Stimulated activated CD4-positive, alpha-beta T cell treated with anti-CD3 and anti-CD28 coated beads, Interleukin-1b, Interleukin-23, amount 100 ng/mL, for 48 hours (primary cell): ENCODE results near the gene CSTPP1.
"Not testable (repeated sequence)": the region's sequence is repeated elsewhere in the genome, so short reads cannot be mapped to it uniquely, and the experiment has no call there.

Experiments used
- DNase-seq: peaks from one replicate; pipeline ENCODE4 v3.0.0-alpha.2; 2020

CSTPP1 gene

DNA sequence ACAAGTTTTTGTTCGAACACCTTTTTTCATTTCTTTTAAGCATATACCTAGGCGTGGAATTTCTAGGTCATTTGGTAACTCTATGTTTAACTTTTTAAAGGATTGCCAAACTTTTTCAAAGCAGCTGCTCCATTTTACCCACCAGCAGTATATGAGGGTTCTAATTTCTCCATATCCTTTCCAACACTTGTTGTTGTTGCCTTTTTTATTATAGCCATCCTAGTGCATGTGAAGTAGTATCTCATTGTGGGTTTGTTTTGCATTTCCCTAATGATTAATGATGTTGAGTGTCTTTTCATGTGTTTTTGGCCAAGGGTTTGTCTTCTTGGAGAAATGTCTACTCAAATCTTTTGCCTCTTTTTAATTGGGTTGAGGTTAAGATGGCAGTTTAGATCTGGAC, 24.5 kb downstream of the CSTPP1 start:
- no peak for DNase-seq

DNA sequence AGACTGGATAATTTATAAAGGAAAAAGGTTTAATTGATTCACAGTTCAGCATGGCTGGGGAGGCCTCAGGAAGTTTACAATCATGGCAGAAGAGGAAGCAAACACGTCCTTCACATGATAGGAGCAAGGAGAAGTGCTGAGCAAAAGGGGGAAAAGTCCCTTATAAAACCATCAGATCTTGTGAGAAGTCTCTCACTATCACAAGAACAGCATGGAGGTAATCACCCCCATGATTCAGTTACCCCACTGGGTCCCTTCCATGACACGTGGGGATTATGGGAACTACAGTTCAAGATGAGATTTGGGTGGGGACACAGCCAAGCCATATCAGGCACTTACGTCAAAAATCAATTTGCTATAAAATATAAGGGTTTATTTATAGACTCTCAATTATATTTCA, 25.3 kb downstream of the CSTPP1 start:
- DNase-seq = not testable (repeated sequence)

DNA sequence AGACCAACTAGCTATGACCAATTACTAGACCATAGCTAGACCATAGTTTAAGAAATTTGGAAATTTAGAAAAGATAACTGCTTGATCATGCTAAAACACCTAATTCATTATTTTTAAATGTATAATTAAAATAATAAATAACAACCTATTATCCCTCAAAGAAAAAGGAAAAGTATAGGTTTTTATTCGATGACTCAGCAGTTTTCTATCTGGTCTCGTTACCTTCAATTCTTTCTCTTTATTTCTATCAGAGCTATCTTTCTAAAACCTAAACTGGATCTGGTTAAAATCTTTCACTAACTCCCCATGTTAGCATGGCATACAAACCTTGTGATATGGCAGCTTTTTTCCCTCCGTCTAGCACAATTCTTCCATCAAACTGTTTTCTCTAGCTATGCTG, 27.3 kb downstream of the CSTPP1 start:
- DNase-seq = no peak

DNA sequence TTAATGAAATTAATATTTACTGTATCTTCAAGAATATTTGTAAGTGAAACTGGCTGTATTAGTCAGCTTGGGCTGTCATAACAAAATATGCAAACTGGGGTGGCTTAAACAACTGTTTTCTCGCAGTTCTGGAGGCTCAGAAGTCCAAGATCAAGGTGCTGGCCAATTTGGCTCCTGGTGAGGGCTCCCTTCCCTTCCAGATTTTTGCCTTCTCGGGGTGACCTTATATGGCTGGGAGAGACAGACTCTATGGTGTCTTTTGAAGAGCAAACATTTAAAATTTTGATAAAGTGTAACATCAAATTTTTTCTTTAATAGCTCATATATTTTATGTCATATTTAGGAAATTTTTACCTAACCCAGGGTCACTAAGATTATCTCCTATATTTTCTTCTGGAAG, 30.2 kb downstream of the CSTPP1 start:
- DNase-seq = no peak

DNA sequence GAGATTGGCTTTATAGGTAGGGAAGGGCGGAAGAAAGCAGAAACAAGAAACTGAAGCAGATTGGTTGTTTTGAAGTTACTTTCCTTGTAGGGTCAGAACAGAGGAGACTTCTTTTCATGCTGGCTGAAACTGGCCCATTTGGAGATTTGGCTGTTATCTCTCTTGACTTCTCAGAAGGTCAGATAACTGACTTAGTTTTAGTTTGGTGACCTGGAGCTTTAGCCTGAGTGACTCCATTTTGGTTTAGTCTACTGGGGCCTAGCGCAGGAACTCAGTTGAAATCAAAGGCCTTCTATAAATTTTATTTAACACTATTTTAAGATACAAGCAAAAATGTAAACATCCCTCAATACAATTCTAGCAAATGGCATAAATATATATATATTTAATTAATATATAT, 31.4 kb downstream of the CSTPP1 start:
- no peak for DNase-seq

DNA sequence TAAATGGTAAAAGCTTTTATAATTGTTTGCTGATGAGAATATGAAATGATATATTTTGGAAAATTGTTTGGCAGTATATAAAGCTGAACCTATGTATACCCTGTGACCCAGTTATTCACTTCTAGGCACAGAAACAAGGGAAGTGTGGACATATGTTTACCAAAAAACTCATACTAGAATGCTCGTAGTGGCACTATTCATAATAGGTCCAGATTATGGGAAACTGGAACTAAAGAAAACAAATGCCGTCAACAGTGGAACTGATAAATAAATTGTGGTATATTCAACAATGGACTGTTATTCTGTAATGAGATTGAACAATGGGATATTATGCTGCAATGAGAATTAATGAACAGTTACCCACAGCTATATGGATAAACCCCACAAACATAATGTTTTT, 32.8 kb downstream of the CSTPP1 start:
- DNase-seq = no peak

DNA sequence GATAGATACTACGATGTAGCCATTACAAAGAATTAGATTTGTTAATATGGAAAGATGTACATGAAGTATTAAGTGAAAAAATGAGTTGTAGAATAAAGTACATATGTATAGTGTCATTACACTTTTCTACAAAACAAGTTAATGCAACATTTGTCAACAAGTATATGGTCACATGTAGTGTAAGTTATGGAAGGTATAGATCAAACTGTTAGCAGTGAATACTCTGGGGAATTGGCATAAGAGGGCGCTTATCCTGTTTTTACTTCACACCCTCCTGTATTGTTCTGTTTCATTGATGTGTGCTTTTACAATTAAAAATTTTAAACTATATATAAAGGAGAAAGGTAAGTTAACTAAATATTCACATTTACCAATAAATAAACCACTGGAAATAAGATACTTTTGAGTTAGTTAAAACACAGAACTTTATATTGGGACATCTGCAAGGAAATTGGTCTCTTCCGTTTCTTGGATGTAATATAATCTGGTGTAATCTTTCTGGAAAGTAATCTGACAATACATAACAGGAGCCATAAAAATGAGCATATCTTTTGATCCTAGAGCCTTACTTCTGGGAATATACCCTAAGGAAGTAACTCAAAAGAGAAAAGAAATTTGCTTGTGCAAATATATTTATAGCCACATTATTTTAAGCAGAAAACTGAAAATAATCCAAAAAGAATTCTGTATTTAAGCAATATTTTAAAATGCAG, 34.5 kb downstream of the CSTPP1 start:
- DNase-seq = no peak

DNA sequence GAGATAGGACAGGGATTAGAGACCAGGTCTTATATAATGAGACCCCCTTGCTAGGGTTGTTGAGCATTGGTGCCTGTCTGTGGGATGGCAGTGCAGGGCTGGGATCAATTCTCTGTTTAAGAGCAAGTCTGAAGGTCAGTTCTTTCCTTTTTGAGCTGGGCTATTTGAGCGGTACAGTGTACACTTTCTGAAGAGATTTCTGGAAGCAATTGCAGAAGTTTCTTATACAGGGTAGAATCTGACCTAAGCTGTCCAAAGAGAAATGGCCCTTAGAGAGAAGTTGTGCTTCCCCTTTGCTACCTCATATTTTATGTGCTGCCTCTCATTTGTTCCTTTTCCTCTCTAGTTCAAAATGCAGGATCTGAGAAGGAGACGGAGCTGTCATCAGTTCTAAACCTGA, 35.8 kb downstream of the CSTPP1 start:
- no peak for DNase-seq

DNA sequence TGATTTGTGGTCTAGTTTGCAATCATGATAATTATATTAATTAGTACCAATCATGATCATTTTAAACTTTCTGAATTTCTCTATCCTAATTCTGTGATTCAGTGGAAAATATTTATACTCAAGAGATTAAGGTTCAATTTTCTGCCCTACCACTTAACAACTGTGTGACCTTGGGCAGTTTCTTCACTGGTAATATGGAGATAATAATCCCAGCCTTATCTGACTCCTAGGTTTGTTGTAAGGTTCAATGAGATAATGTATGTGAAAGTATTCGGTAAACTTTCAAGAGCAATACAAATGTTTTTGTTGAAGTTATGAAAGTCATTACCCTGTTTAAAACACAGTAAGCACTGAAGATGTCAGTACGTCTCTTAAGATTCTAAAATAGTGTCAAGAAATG, 36.3 kb downstream of the CSTPP1 start:
- no peak for DNase-seq

DNA sequence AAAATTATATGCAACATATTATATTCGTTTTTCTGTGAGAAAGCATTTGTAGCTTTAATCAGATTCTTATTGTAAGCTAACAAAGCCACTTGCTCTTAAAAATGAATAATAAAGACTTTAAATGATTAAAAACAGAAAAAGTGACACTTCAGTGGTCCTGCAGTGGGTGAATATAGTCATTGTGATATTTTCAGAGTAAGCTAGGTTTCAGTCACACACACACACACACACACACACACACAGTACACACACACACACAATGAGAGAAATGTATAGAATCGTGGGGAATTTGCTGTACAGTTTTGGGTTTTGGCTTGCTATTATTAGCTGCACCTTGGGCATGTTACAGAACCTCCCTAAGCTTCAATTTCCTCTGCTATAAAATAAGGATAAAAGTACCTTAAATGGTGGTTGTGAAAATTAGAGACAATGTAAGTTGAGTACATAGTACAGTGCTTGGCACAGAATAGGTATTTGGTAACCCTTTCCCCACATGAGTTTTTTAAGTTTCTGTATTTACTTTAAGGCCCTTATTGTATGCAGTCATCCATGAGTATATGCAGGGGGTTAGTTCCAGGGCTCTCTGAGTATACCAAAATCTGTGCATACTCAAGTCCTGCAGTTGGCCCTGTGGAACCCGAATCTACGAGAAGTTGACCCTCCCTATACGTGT, 39.8 kb downstream of the CSTPP1 start:
- DNase-seq = no peak

DNA sequence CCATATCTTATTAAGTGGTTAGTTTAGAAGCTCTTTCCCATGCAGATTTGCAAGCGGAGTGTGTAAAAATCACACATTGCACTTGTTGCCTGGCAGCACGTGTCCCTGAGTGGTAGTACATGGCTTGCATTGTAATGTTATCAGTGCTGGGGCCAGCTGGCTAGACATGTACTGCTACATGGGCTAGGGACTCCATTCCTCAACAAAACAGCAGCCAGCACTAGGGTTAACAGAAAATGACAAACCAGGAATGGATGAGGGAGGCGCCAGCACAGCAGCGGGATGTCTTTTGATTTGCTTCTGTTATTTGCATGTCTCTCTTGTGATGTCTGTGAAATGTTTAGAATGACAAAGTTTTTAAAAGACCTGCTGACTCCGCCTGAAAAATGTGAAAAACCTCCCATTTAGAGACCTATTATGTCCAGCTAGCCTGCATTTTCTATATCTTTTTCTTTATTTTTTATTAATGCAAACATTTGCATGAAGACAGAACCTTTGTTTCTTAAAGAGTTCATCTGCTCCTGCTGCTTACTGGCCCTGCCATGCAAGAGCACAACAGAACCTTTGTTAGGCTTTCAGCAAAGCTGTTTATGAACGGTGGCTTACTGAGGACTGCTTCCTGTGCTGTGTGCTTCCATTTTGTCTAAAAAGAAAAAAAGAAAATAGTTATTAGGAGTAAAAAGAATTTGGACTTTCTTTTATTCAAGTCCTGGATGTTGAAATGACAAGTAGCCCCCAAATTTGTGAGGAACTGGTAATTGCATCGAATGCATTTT, 40.7 kb downstream of the CSTPP1 start:
- DNase-seq = no peak

DNA sequence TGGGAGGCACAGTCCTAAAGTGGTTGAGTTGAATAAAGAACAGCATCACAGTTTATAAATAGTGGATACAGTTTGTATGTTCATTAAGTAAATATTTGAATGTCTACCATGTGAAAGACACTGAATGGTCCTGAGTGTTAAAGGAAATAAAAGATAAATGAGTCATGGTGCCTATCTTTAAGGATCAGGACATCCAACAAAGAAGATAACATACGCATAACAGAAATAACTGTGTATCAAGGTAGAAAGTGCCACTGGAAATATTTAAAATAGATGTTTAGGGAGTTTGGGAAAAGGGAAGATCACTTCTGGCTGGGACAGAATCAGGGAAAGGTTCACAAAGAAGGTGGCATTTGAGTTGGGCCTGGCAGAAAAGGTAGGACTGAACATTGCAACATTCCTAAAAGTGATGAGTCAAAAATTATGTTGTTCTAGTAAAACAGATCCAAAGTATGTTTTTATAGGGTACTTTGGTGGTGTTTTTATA, 41.5 kb downstream of the CSTPP1 start:
- no peak for DNase-seq

DNA sequence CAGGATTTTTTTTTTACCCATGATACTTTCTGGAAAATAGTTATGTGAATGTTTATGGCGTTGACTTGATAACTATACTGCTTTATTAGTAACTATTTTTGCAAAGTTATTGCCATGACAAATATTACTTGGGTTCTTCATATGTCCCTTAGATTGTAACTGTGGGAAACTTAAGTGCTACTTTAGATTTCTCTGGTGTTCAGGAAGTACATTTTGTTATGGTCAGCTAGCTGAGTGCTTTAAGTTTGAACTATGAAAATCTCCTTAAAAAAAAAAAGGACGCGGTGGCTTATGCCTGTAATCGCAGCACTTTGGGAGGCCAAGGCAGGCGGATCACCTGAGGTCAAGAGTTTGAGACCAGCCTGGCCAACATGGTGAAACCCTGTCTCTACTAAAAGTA, 42.8 kb downstream of the CSTPP1 start:
- DNase-seq = no peak

DNA sequence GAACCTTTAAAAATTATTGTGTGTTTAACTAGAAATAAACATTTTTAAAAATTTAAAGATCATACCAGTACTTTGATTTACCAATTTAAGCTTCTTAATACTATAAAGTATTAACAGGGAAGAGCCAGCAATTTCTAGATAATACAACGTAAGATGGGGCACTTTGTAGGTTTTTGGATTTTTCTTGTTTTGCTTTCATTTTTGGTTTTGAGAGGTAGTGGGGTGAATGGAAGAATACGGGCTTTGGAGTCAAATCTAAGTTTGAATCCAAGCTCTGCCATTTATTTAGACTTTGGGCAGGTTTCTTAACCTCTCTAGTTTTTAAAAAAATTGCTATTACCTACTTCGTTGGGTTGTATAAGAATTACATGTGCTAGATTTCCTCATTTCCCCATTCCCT, 44.9 kb downstream of the CSTPP1 start:
- no peak for DNase-seq

DNA sequence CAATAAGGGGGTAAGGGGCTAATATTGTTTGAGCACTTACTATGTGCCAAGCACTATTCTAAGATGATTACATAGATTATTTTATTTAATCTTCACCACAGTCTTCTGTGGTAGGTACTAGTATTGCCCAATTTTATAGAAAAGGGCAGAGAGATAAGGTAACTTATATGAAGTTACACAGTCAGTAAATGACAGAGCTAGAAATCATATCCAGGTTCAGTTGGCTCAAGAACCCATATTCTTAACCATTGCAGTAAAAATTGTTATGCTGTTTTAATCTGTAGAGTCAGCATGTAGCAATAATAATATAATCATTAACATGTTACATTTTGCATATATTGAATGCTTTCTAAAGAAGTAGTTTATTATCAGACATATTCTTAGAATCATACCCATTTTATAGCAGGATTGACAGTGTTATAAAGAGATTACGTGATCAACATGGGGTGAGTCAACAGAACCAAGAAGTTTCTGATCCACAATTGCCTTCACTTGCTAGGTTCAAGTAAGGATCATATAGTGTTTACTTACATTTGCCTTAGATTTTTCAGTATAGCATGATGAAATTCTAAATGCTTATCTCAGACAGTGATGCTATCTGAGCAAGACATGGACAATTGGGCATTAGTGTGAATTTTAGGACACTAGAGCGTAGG, 46.4 kb downstream of the CSTPP1 start:
- no peak for DNase-seq

DNA sequence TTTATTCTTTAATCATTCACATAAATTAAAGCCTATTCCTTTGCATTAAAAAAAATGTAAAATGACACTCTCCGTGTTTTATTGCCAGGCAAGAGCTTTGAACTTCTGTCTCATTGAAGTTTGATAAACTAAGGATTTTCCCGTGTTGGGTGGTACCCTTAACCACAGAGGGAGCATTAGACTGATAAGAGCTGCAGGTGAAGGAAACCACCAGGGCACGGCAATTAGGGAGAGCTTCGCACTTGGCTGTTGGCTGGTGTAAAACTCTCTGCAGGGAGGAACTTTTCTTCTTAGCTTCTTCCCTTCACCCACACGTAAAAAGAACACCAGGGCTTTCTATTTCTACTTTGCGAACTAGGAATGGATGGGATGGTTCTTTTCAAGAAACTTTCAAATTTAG, 47.0 kb downstream of the CSTPP1 start:
- no peak for DNase-seq

DNA sequence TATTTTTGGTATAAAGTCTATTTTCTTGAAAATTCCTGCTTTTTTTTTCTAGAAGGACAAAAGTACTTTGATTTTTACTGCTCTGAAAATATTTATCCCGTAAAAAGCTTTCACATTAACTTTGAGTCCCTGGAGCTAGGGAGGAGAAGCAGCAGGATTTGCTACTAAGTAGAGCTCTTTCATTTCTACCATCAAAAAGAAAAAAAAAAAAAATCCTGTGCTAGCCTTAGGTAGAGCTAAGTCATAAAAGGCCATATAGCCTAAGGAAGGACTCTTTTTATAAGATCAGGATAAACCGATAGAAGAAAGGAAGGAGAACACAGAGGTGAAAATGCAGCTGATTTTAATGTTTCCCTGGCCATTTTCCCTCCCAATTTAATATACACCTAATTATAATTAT, 48.0 kb downstream of the CSTPP1 start:
- DNase-seq = no peak

DNA sequence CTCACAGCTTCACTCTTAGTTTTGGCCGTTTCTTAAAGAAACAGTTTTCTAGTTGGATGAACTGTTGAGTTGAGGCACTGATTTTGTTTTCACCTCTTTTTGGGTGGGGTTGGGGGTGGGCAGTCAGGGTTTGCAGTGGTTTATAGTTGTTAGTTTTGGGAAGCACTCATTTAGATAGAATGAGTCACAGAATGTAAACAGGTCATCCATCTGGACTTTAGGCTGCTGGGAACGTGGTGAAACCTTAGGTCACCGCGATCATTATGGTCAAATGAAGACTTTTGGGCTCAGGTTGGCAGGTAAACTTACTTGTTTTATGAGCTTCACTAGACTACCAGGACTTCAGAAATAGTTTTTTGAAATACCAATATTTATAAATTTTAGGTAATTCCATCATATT, 48.4 kb downstream of the CSTPP1 start:
- DNase-seq = no peak

DNA sequence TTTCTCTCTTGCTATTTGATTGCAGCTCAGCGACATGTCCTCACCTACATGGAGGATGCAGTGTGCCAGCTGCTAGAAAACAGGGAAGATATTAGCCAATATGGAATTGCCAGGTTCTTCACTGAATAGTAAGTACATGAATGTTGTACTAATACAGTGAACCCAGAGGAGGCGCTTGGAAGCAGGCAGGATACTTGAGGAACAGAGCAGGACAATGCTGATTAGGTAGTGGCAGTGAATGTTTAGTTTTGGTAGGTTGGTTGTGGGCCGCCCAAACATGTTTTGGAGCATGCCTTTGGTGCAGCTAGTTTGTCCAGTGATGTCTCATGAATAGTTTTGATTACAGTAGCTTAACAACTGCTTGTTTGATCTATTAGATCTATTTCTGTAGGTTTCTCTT, 50.6 kb downstream of the CSTPP1 start:
- DNase-seq = no peak

DNA sequence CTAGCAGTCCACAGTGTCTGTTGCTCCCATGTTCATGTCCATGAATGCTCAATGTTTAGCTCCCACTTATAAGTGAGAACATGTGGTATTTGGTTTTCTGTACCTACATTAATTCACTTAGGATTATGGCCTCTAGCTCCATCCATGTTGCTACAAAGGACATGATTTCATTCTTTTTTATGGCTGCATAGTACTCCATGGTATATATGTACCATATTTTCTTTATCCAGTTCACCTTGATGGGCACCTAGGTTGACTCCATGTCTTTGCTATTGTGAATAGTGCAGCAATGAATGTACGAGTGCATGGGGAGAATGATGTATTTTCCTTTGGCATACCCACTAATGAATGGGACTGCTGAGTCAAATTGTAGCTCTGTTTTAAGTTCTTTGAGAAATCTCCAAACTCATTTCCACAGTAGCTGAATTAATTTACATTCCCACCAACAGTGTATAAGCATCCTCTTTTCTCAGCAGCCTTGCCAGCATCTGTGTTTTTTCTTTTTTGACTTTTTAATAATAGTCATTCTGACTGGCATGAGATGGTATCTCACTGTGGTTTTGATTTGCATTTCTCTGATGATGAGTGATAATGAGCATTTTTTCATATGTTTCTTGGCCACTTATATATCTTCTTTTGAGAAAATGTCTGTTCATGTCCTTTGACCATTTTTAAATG, 53.4 kb downstream of the CSTPP1 start:
- not testable (repeated sequence) for DNase-seq

DNA sequence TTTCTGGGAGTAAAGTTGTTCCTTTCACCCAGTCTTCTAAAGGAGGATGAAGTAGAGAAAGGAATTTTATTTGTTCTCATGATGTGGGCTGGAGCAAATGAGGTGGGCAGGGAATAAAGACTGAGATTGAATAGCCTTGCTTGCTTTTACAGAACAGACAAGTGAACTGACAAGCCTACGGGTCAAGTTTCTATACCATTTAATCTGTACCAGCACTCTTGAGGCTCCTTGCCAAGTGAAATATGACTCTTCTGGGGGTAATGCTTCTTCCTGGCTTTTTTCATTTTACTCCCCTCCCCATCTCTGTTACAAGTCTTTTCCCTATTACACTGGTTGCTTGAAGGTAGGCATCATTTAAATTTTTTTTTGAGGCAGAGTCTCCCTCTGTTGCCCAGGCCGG, 54.8 kb downstream of the CSTPP1 start:
- DNase-seq = no peak

DNA sequence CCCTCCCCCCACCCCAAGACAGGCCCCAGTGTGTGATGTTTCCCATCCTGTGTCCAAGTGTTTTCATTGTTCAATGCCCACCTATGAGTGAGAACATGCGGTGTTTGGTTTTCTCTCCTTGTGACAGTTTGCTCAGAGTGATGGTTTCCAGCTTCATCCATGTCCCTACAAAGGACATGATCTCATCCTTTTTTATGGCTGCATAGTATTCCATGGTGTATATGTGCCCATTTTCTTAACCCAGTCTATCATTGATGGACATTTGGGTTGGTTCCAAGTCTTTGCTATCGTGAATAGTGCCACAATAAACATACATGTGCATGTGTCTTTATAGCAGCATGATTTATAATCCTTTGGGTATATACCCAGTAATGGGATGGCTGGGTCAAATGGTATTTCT, 55.8 kb downstream of the CSTPP1 start:
- not testable (repeated sequence) for DNase-seq

DNA sequence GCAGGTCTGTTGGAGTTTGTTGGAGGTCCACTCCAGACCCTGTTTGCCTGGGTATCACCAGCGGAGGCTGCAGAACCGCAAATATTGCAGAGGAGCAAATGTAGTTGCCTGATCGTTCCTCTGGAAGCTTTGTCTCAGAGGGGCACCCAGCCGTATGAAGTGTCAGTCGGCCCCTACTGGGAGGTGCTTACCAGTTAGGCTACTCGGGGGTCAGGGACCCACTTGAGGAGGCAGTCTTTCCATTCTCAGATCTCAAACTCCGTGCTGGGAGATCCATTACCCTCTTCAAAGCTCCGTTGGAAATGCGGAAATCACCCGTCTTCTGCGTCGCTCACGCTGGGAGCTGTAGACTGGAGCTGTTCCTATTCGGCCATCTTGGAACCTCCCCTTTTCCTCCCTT, 61.2 kb downstream of the CSTPP1 start:
- not testable (repeated sequence) for DNase-seq
